SU-DHL-6 (cell line): ENCODE measurements around the gene TCF12.

Source experiments
- H2AFZ ChIP-seq: fragments of 200-600 bp; sonication (generic); 2 replicates; pipeline ENCODE4 v1.6.1; 2014; ENCODE audit warnings: low read depth, mild to moderate bottlenecking, moderate library complexity, mixed read lengths, antibody characterized with exemption, low read length; ENCODE audit not compliant: severe bottlenecking
- H3F3A ChIP-seq: fragments of 200-600 bp; shearing (Covaris generic); 2 replicates; pipeline ENCODE4 v1.6.0; 2016; ENCODE audit warnings: antibody characterized with exemption, mild to moderate bottlenecking; ENCODE audit not compliant: insufficient read depth
- H3K27ac ChIP-seq: fragments of 200-600 bp; sonication (generic); 2 replicates; pipeline ENCODE4 v1.5.1; 2016; ENCODE audit warnings: low read depth, mild to moderate bottlenecking, low read length, moderate library complexity, mixed read lengths
- H3K27me3 ChIP-seq: fragments of 200-600 bp; sonication (generic), shearing (Covaris generic); 2 replicates; pipeline ENCODE4 v1.6.0; 2014; ENCODE audit warnings: mild to moderate bottlenecking, low read length
- H3K36me3 ChIP-seq: fragments of 200-600 bp; sonication (generic); 2 replicates; pipeline ENCODE4 v1.6.1; 2014; ENCODE audit warnings: mild to moderate bottlenecking, low read length, mixed read lengths
- H3K4me2 ChIP-seq: fragments of 300-600, 200-600 bp; shearing (Covaris generic), sonication (generic); 2 replicates; pipeline ENCODE4 v1.6.0; 2014; ENCODE audit warnings: low read length, low read depth, mild to moderate bottlenecking; ENCODE audit not compliant: poor library complexity, severe bottlenecking
- H3K4me3 ChIP-seq: fragments of 200-600 bp; sonication (generic); 2 replicates; pipeline ENCODE4 v1.5.1; 2014; ENCODE audit warnings: antibody characterized with exemption, low read length, mild to moderate bottlenecking, mixed read lengths; ENCODE audit not compliant: insufficient read depth, poor library complexity, severe bottlenecking
- H3K79me2 ChIP-seq: fragments of 200-600 bp; sonication (generic); 2 replicates; pipeline ENCODE4 v1.6.1; 2014; ENCODE audit warnings: mild to moderate bottlenecking, low read length, moderate library complexity; ENCODE audit not compliant: insufficient read depth
- H3K9ac ChIP-seq: fragments of 200-600 bp; sonication (generic); 2 replicates; pipeline ENCODE4 v1.7.0; 2014; ENCODE audit warnings: mild to moderate bottlenecking, low read length
- H3K9me2 ChIP-seq: fragments of 200-600 bp; sonication (generic); replicated peaks from 2 replicates; pipeline ENCODE4 v1.6.1; 2014; ENCODE audit warnings: low read length; ENCODE audit not compliant: insufficient read depth
- H3K9me3 ChIP-seq: fragments of 200-600 bp; sonication (generic); 2 replicates; pipeline ENCODE4 v1.6.1; 2014; ENCODE audit warnings: low read length, mixed read lengths; ENCODE audit not compliant: insufficient read depth
- H4K20me1 ChIP-seq: fragments of 200-600 bp; sonication (generic); 2 replicates; pipeline ENCODE4 v1.6.1; 2014; ENCODE audit warnings: low read depth, mild to moderate bottlenecking, antibody characterized with exemption, low read length, moderate library complexity, mixed read lengths
- CTCF ChIP-seq: fragments of 200-600 bp; sonication (generic); IDR thresholded peaks from one replicate; pipeline ENCODE4 v1.5.1; 2017; ENCODE audit warnings: antibody characterized with exemption, mild to moderate bottlenecking, low read length, moderate library complexity; ENCODE audit not compliant: insufficient read depth, poor library complexity, severe bottlenecking
- EZH2phosphoT487 ChIP-seq: fragments of 200-600 bp; sonication (generic), shearing (Covaris generic); conservative IDR thresholded peaks from 2 replicates; pipeline ENCODE4 v1.6.1; 2018; ENCODE audit warnings: mild to moderate bottlenecking, antibody characterized with exemption, low read length, moderate library complexity, mixed read lengths

TCF12 gene

GRCh38 chr15:57326196-57326595 is 407.8 kb downstream of the TCF12 start:
- Histone ChIP-seq H3K27ac (no peak overlapping the region), H3K9ac (no peak overlapping the region), H3K4me2 (no peak overlapping the region), H3K27me3 (no peaks in the 10 kb centered on the region), H3K36me3 (no peaks in the 10 kb centered on the region), H3K9me2 (no peaks in the 10 kb centered on the region), H2AFZ (no peak overlapping the region), H3K4me3 (no peak overlapping the region), H3K79me2 (no peaks in the 10 kb centered on the region), H4K20me1 (no peaks in the 10 kb centered on the region), H3F3A (0 out of 2 replicates have a peak, but pooled peaks cover 3% of the 10 kb centered on the region), H3K9me3 (no peaks in the 10 kb centered on the region)
- no peak for TF ChIP-seq EZH2phosphoT487
- no peak for TF ChIP-seq CTCF

GRCh38 chr15:57327985-57328471 is 409.6 kb downstream of the TCF12 start:
- Histone ChIP-seq H4K20me1 (no peaks in the 10 kb centered on the region), H2AFZ (no peak overlapping the region), H3K27ac (no peak overlapping the region), H3K9me3 (no peaks in the 10 kb centered on the region), H3K9ac (no peak overlapping the region), H3K36me3 (no peaks in the 10 kb centered on the region), H3K9me2 (no peaks in the 10 kb centered on the region), H3F3A (0 out of 2 replicates have a peak, but pooled peaks cover 3% of the 10 kb centered on the region), H3K79me2 (no peaks in the 10 kb centered on the region), H3K27me3 (no peaks in the 10 kb centered on the region), H3K4me3 (no peak overlapping the region), H3K4me2 (no peak overlapping the region)
- no peak for TF ChIP-seq CTCF
- no peak for TF ChIP-seq EZH2phosphoT487

- H3F3A ChIP-seq, result 0 out of 2 replicates have a peak, but pooled peaks cover 3% of the 10 kb centered on the region
- no peaks in the 10 kb centered on the region for H3K9me3 ChIP-seq
- no peak overlapping the region for H3K27ac ChIP-seq
- TF ChIP-seq EZH2phosphoT487, result no peak
- no peak for TF ChIP-seq CTCF
- no peaks in the 10 kb centered on the region for H3K79me2 ChIP-seq
- H3K36me3 ChIP-seq, result no peaks in the 10 kb centered on the region
- H3K4me3 ChIP-seq, result no peak overlapping the region
- H3K9ac ChIP-seq, result no peak overlapping the region
- no peaks in the 10 kb centered on the region for H3K9me2 ChIP-seq
- H3K4me2 ChIP-seq, result no peak overlapping the region
- no peaks in the 10 kb centered on the region for H4K20me1 ChIP-seq
- no peaks in the 10 kb centered on the region for H3K27me3 ChIP-seq
- no peak overlapping the region for H2AFZ ChIP-seq
Observed at GRCh38 chr15:57328479-57328878, 410.0 kb downstream of the TCF12 start.
